Small intestine (tissue), 7 donors: ENCODE measurements around the gene SGMS1. TPM values are rescaled to one million over a fixed set of nuclear protein-coding genes. Genes with fewer than 3 reads are reported as not detected.

ENCODE experiments used
- DNase-seq, 2 donors: peaks; one replicate each; pipeline versions ENCODE4 v3.0.0 to v3.0.0-alpha.2; 2013
- FAIRE-seq: peaks from 2 replicates; lab custom pipeline; 2012; peaks lifted over from hg19 to GRCh38; lab: Jason Lieb, UNC
- H3K27ac ChIP-seq, 3 donors: one replicate each; pipeline ENCODE4 v1.5.1; 2013; ENCODE audit warnings: low read length in 2 of 3, mild to moderate bottlenecking in 2 of 3, control low read depth in 1 of 3, inconsistent platforms in 1 of 3, low read depth in 1 of 3, moderate library complexity in 1 of 3
- H3K27me3 ChIP-seq, 3 donors: one replicate each; pipeline ENCODE4 v1.6.1; 2013; ENCODE audit warnings: low read length in 3 of 3, inconsistent platforms in 1 of 3; ENCODE audit not compliant: control insufficient read depth in 3 of 3, insufficient read depth in 3 of 3
- H3K36me3 ChIP-seq, 3 donors: one replicate each; pipeline ENCODE4 v1.6.1; 2013; ENCODE audit warnings: low read length in 3 of 3, inconsistent platforms in 1 of 3, low read depth in 1 of 3, mild to moderate bottlenecking in 1 of 3, moderate library complexity in 1 of 3; ENCODE audit not compliant: control insufficient read depth in 3 of 3, insufficient read depth in 2 of 3
- H3K4me1 ChIP-seq, 3 donors: one replicate each; pipeline ENCODE4 v1.6.1; 2013; ENCODE audit warnings: low read length in 2 of 3, inconsistent platforms in 1 of 3, low read depth in 1 of 3, mild to moderate bottlenecking in 1 of 3, moderate library complexity in 1 of 3; ENCODE audit not compliant: control insufficient read depth in 3 of 3, insufficient read depth in 2 of 3
- H3K4me3 ChIP-seq, 3 donors: one replicate each; pipeline ENCODE4 v1.5.1; 2013; ENCODE audit warnings: low read length in 3 of 3, control low read depth in 1 of 3, inconsistent platforms in 1 of 3, low read depth in 1 of 3, mild to moderate bottlenecking in 1 of 3, moderate library complexity in 1 of 3
- H3K9me3 ChIP-seq, 2 donors: one replicate each; pipeline ENCODE4 v1.6.1; 2013; ENCODE audit warnings: low read depth in 1 of 2, low read length in 1 of 2; ENCODE audit not compliant: control insufficient read depth in 2 of 2, insufficient read depth in 1 of 2
- WGBS, 3 donors: extraction: QIAGEN DNeasy Blood & Tissue Kit; methylation state at CpG; one replicate each; pipeline ENCODE4 v1.1.7; 2013; 5-methylcytosine and 5-hydroxymethylcytosine counted together
- polyA plus RNA-seq, 4 donors: library from polyadenylated mRNA; stranded (reverse) in 3 of 4; unstranded in 1 of 4; fragments of 200-250 nt in 3 of 4; fragments of 120-200 nt in 1 of 4; gene quantifications; one replicate each; pipeline versions ENCODE4 v1.2.1 to v1.2.3, GENCODE V29; 2013
- donor health status: healthy with polysubstance abuse.
- donor health status: control.
- donor health status: control.
- donor health status: Bipolar disorder and iron deficiency.
- donor health status: healthy.

SGMS1 gene
- polyA plus RNA-seq, 4 donors: 7.6 to 28.2 (median 11.4) TPM

GRCh38 chr10:50469778-50470193 is 154.0 kb downstream of the SGMS1 start:
- Histone ChIP-seq H3K4me1 (peaks cover 7 to 26% (median 12%) of the 10 kb centered on the region in 3 donors), H3K27ac (peak overlapping the region; percentile 29 to 59 (median 34)), H3K36me3 (no peaks in the 10 kb centered on the region), H3K27me3 (no peaks in the 10 kb centered on the region), H3K4me3 (no peak overlapping the region), H3K9me3 (peaks cover 0 to 2% of the 10 kb centered on the region in 2 donors)
- FAIRE-seq: no peak
- 2 to 23% (median 9%) methylated on average over 3 of the region's 3 CpGs for WGBS, 3 donors
- peak; percentile 24 to 62 for DNase-seq

- Histone ChIP-seq H3K27ac (peak overlapping the region in 1 of 3 donors; percentile 8), H3K9me3 (peaks cover 0 to 4% of the 10 kb centered on the region in 2 donors), H3K4me3 (no peak overlapping the region), H3K4me1 (peaks cover 7 to 26% (median 12%) of the 10 kb centered on the region in 3 donors), H3K36me3 (no peaks in the 10 kb centered on the region), H3K27me3 (no peaks in the 10 kb centered on the region)
- WGBS, 3 donors: 15 to 64% (median 45%) methylated on average over 1 of the region's 1 CpG
- DNase-seq (no peak), FAIRE-seq (no peak)
Measured at GRCh38 chr10:50469288-50469687, 154.5 kb downstream of the SGMS1 start.

GRCh38 chr10:50467209-50467608 is 156.5 kb downstream of the SGMS1 start:
- no peak for FAIRE-seq
- peaks cover 0 to 4% of the 10 kb centered on the region in 2 donors for H3K9me3 ChIP-seq
- DNase-seq: no peak
- H3K4me3 ChIP-seq: no peak overlapping the region
- H3K27me3 ChIP-seq: no peaks in the 10 kb centered on the region
- no peaks in the 10 kb centered on the region for H3K36me3 ChIP-seq
- peaks cover 7 to 26% (median 12%) of the 10 kb centered on the region in 3 donors for H3K4me1 ChIP-seq
- WGBS, 3 donors: 70 to 89% (median 88%) methylated on average over 1 of the region's 1 CpG
- no peak overlapping the region for H3K27ac ChIP-seq

GRCh38 chr10:50464004-50464409 is 159.7 kb downstream of the SGMS1 start:
- no peak overlapping the region for H3K4me3 ChIP-seq
- peaks cover 5 to 15% (median 7%) of the 10 kb centered on the region in 3 donors for H3K4me1 ChIP-seq
- H3K27ac ChIP-seq: no peak overlapping the region
- 89 to 100% (median 100%) methylated on average over 1 of the region's 1 CpG for WGBS, 3 donors
- H3K36me3 ChIP-seq: no peaks in the 10 kb centered on the region
- FAIRE-seq (no peak), DNase-seq (no peak)
- H3K9me3 ChIP-seq: peaks cover 0 to 4% of the 10 kb centered on the region in 2 donors
- H3K27me3 ChIP-seq: no peaks in the 10 kb centered on the region

GRCh38 chr10:50461834-50462233 is 161.9 kb downstream of the SGMS1 start:
- Histone ChIP-seq H3K4me3 (peak overlapping the region in 1 of 3 donors; percentile 12), H3K27me3 (no peaks in the 10 kb centered on the region), H3K36me3 (no peaks in the 10 kb centered on the region), H3K27ac (no peak overlapping the region), H3K4me1 (peaks cover 2 to 5% (median 3%) of the 10 kb centered on the region in 3 donors), H3K9me3 (peaks cover 0 to 4% of the 10 kb centered on the region in 2 donors)
- FAIRE-seq: no peak
- DNase-seq: peak in 1 of 2 donors; percentile 5
- WGBS, 3 donors: 21 to 71% (median 40%) methylated on average over 3 of the region's 3 CpGs

- no peak for FAIRE-seq
- Histone ChIP-seq H3K4me1 (peaks cover 2 to 5% (median 3%) of the 10 kb centered on the region in 3 donors), H3K27ac (no peak overlapping the region), H3K36me3 (no peaks in the 10 kb centered on the region), H3K4me3 (no peak overlapping the region), H3K9me3 (peaks cover 0 to 4% of the 10 kb centered on the region in 2 donors), H3K27me3 (no peaks in the 10 kb centered on the region)
- DNase-seq: peak in 1 of 2 donors; percentile 7
- 50 to 68% (median 52%) methylated on average over 1 of the region's 1 CpG for WGBS, 3 donors
Measured at GRCh38 chr10:50461123-50461522, 162.6 kb downstream of the SGMS1 start.

GRCh38 chr10:50456719-50457118 is 167.0 kb downstream of the SGMS1 start:
- Histone ChIP-seq H3K27me3 (no peaks in the 10 kb centered on the region), H3K27ac (no peak overlapping the region), H3K36me3 (no peaks in the 10 kb centered on the region), H3K4me3 (no peak overlapping the region), H3K4me1 (peaks cover 2 to 5% (median 3%) of the 10 kb centered on the region in 3 donors), H3K9me3 (no peaks in the 10 kb centered on the region)
- WGBS, 3 donors: 94 to 98% (median 96%) methylated on average over 2 of the region's 2 CpGs
- no peak for DNase-seq
- no peak for FAIRE-seq

GRCh38 chr10:50453940-50454339 is 169.8 kb downstream of the SGMS1 start:
- no peaks in the 10 kb centered on the region for H3K36me3 ChIP-seq
- no peak for FAIRE-seq
- no peak overlapping the region for H3K4me3 ChIP-seq
- H3K27ac ChIP-seq: no peak overlapping the region
- no peak for DNase-seq
- H3K27me3 ChIP-seq: no peaks in the 10 kb centered on the region
- no peaks in the 10 kb centered on the region for H3K4me1 ChIP-seq
- no peaks in the 10 kb centered on the region for H3K9me3 ChIP-seq
- WGBS, 3 donors: 79 to 85% (median 83%) methylated on average over 1 of the region's 1 CpG

- FAIRE-seq: no peak
- 75 to 92% (median 89%) methylated on average over 2 of the region's 2 CpGs for WGBS, 3 donors
- H3K4me1 ChIP-seq: no peaks in the 10 kb centered on the region
Measured at GRCh38 chr10:50452603-50453002, 171.2 kb downstream of the SGMS1 start.

More at GRCh38 chr10:50452603-50453002, 171.2 kb downstream of the SGMS1 start:
- Histone ChIP-seq H3K4me3 (no peak overlapping the region), H3K36me3 (peaks cover 0 to 2% (median 0%) of the 10 kb centered on the region in 3 donors), H3K27ac (no peak overlapping the region), H3K9me3 (no peaks in the 10 kb centered on the region), H3K27me3 (no peaks in the 10 kb centered on the region)
- DNase-seq: no peak
